COR-L47 (cell line): ENCODE results near the gene POMT1.
A peak's percentile ranks its signal among the peaks of the same experiment; 100 is the strongest.
"Not testable (repeated sequence)": the region's sequence is repeated elsewhere in the genome, so short reads cannot be mapped to it uniquely, and the experiment has no call there.

ENCODE experiments used
- DNase-seq: peaks from one replicate; lab custom pipeline; 2025; lab: John Stamatoyannopoulos, UW

POMT1 gene

DNA sequence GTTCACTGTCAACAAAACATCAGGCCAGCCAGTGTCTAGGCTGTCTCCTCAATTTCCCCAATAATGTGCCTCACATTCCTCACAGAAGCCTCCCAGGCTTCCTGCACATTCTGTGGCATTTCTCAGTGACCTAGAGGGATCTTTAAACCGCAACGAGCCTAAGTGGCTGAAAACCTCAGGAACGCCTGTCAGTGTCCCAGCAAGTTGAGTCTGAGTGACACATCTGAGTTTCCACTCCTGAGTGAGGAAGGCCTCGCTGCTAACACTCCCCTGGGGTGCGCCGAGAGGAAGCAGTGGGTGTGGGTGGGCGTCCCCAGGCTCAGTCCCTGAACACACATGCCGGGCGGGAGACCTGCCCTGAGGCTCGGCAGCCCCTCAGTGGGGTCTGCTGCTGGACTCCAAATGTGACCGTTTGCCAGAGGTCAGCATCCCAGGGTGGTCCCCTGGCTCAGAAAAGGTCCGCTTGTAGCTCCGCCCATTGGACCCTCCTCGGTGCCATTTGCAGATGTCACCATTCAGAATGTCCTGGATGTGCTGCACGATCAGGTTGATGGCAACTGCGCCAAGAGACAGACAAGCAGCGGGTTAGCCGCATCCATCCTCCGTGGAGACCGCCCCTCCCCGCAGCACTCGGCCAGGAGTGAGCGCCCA lies 22.1 kb downstream of the POMT1 start:
- no peak for DNase-seq

DNA sequence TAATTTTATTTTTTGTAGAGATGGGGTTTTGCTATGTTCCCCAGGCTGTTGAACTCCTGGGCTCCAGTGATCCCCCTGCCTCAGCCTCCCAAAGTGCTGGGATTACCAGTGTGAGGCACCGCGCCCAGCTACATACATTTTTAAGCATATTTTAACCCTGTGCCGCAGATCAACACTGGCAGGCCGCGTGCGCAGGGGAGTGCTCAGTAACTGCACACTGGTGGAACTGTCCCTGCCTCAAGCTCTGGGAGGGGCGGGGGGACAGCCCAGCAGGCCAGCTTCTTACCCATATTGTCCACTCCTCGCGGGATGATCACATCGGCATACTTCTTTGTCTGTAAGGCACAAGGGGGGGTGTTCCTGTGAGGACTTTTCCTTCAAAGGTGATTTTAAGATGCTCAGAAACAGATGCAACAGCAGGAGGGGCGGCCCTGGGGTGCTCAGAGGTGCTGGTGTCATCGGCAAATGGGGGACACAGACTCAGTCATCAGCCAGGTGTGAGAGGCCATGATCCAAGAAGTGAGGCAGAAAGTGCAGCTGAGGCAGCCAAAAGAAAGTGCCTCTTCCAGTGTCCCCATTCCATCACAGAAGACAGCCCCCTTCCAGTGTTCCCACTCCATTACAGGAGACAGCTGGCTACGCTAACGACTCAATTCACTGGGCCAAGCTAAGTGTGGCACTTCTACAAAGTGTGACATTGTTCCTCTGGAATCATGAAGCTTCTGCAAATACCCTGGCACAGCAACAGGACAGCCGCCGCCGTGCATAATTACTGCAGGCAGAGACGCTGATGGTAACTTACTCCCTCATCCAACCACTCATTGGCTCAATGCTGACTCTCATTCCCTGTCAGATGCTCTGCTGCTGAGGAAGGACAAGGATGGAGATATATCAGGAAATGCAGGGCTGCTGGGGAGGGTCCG lies 23.2 kb downstream of the POMT1 start:
- no peak for DNase-seq

DNA sequence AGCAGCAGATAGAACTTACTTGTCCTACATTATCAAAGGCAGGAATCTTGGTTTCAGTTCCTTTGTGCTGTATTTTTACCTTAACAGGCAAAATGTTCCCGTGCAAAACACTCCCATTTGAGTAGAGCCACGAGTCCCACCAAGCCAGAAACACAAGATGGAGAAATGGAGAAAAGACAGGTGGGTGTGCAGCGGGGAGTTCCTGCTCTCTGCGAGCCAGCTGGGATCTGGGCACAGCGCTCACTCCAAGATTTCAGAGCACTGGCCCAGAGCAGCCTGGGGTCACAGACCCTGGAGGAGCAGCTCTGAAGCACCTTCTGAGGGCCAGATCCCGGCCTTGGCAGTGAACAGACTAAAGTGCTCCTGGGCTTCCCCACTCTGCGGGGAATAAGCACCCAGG lies 25.5 kb downstream of the POMT1 start:
- no peak for DNase-seq

DNA sequence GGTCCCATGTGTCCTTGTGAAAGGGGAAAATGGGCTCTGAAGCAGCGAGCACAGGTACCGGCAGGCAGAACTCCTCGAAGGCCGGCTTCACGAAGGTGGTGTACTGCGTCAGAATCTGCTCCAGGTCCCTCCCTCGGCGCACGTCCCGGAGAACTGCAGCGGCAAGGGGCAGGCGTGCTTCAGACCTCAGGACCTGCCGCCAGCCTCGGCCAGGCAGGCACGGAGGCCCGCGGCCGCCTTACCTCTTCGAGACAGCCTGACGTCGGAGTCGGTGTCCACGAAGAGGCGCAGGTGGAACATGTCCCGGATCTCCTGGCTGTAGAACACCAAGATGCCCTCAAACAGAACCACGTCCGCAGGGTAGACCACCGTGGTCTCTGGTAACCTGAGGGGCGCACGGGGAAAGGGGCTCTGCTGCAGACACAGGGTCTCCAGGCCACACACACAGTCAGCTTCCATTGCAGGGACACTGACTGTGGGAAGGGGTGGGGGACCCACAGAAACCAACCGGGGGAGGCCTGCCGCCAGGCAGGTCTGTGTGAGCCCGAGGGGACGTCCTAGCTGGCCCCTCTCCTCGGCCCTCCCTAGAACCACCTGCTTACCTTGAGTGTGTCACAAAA lies 26.3 kb downstream of the POMT1 start:
- DNase-seq = no peak

DNA sequence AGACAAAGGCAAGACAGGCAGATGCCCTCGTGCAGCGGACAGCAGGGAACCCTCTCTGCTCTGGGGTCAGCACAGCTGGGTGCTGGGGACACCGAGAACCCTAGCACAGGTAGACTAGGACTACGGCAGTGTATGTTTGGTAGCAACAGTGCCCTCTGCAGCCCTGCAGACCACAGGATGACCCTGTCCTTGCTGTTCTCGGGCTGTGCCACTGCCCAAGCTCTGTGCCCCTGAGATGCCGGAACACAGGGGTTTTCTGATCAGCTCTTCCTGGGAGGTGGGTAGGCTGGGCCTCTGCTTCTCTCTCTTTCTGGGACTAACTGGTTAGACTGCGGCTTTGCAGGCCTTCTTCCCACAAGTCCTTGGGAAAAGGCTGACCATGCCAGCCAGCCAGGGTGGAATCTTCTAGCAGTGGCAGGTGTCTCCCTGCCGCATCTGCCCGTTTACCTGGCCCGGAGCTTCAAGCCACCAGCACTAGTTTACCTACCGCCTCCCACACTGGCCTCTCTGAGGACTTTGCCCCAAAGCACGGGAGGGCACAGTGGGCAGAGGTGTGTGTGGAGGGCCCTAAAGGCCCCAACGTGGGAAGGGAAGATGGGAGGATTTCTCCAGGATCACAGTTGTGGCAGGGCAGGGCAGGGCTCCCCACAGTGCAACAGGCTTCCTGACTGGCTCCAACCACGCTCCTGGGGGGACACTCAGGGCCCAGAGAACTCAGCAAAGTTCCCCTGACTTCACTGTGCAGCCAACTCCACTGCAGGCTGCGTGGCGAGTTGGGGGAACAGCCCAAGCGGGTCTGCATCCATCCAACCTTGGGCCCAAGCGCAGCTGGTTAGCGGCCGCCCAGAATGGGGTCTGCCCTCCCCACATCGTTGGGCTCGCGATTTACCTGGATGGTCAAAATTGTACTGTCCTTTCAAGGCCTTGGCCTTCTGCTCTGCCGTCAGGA lies 27.2 kb downstream of the POMT1 start:
- DNase-seq = no peak

DNA sequence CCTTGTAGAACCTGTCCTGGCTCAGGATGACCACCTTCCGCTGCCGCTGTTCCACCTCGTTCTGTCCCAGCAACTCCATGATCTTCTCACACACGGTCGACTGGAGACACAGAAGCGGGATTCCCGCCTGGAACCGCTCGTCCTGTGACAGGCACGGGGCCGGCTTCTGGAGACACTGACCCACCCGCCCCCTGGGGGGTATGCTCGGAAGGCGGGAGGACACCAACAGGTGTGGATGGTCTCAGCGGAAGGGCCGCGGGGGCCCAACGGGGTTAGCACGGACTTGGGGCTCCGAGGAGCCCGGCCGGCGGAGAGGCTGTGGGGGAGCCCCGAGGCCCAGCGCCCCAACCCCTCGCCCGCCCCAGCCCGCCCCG lies 27.8 kb downstream of the POMT1 start:
- peak; percentile 13 for DNase-seq

DNA sequence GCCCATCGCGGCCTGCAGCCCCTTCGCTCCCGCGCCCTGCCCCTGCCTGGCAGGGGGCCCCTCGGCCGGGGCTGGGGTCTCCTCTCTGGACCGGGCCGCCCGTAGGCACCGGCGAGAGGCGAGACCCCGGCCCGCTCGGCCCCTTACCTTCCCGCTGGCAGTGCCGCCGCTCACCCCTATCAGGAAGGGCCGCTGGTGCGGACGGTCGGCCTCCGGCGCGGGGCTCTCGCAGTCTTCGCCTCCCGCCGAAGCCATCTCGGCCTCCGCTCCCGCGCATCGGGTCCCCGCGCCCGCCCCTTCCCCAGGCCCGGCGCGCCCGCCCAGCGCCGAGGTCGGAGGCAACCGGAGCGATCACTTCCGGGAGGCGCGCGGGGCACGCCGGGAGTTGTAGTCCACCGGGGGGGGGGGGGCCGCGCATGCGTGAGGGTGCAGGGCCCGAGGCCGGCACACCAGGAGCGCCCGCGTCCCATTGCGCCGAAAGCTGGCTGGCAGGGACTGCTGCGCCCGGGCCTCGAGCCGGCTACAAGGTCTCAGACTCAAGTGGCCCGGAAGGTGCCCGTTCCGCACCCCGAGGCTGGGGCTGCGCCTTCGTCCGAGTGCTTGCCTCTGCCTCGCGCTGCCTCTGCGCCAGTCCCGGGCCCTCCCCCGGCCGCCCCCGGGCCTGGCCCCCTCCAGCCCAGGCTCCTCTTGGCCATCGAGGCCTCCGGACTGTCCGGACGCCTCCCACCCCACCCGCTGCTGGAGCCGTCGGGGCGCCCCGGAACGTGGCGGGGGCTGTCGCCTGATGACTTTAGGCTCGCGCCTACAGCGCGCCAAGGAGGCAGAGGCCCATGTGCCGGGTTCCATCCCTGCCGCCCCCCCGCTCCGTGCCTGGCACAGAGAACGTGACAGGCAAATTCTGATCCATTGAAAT lies 28.5 kb downstream of the POMT1 start, which contains the start of gene UCK1:
Gene UCK1 (minus strand): TSS at position 344 of the 913 bp plus-strand sequence. CDS start 89 bp downstream, at position 255.
- DNase-seq = peak; percentile 82

DNA sequence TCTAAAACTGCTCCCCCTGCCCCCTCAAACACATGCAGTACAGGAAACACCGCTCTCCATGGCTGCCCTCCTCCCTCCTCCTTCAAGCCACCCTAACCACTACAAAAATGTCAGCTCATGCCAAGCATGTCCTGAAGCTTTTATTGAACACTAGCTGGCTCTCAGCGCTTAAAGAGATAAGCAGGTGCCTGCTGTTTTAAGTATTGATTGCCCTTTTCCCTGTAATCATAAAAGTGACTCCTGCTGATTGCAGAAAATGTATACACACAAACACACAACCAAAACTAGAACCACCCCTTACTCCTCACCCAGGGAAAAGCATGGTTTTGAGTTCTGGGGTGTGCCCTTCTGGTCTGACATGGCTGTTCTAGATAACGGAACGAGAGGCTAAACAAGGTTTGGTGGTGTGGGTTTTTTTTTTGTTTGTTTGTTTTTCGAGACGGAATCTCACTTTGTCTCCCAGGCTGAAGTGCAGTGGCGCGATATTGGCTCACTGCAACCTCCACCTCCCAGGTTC lies 32.1 kb downstream of the POMT1 start:
- DNase-seq = peak; percentile 26

DNA sequence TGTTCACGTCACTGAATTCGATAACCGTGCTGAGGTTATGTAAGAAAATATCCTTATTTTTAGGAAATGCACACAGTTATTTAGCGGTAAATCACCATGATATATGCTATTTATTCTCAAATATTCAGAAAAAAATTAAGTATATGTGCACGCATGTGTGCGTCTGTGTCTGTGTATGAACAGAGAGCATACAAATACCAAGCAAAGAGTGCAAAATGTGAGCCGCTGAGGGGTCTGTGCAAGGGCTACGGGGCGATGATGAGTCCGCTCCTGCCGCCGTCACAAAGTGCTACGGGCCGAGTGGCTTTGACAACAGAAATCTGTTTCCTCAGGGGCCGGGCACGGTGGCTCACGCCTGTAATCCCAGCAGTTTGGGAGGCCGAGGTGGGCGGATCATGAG lies 35.2 kb downstream of the POMT1 start:
- no peak for DNase-seq

DNA sequence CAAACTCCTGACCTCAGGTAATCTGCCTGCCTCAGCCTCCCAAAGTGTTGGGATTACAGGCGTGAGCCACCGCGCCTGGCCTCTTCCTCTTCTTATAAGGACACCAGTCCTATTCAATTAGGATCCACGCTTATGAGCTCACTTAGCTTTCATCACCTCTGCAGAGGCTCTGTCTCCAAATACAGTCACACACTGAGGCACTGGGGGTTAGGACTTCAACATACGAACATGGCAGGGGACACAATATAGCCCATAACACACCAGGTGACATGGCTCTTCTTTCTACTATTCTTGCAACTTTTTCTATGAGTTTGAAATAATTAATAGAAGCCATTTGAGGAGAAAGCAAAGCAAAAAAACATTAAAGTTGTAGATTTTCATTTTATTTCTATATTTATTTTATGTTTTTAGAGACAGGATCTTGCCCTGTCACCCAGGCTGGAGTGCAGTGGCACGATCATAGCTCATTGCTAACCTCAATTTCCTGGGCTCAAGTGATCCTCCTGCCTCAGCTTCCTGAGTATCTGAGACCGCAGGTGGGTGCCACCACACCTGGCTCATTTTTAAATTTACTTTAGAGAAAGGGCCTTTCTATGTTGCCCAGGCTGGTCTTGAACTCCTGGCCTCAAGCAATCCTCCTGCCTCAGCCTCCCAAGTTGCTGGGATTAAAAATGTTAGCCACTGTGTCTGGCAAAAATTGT lies 36.7 kb downstream of the POMT1 start:
- DNase-seq = no peak

DNA sequence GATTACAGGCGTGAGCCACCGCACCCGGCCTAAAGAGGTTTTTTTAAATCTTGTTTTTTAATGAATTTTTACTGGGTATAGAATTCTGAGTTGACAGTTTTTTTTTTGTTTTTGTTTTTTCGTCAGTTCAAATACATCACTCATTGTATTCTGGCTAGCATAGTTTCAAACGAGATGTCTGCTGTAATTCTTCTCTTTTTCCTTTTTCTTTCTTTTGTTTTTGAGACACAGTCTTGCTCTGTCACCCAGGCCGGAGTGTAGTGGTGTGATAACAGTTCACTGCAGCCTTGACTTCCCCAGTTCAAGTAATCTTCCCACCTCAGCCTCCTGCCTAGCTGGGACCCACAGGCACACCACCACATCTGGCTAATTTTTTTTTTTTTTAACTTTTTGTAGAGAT lies 40.4 kb downstream of the POMT1 start:
- no peak for DNase-seq

DNA sequence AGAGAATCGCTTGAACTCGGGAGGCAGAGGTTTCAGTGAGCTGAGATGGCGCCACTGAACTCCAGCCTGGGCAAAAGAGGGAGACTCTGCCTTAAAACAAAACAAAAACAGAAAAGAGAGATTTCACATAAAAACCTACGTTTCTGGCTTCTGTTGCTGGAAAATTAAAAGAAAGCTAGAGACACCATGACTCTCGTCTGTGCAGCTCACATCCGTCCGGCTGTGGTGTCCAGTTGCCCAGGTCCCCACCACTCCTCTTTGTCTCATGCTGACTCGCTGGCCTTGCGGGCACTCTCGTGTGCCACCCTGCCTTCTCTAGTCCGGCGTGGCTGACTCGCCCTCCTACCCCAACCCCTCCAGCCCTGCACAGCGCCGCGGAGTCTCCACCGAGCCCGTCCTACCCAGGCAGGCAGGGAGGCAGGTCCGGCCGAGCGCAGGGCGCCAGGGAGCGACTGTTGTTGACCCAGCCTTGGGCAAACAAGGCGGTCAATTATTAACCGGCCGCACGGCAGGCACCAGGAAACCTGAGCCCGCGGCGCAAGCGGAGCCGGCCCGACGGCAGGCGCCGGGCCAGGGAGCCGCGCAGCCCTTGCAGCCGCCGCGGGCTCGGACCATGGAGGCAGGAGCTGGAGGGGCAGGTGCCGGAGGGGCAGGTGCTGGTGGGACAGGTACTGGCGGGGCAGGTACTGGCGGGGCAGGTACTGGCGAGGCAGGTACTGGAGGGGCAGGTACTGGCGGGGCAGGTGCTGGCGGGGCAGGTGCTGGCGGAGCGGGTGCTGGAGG lies 42.5 kb downstream of the POMT1 start, which contains the start of gene PRRT1B:
Gene PRRT1B (plus strand): TSS at position 521 of the 783 bp plus-strand sequence. CDS start 93 bp downstream, at position 614.
- peak; percentile 60 for DNase-seq

DNA sequence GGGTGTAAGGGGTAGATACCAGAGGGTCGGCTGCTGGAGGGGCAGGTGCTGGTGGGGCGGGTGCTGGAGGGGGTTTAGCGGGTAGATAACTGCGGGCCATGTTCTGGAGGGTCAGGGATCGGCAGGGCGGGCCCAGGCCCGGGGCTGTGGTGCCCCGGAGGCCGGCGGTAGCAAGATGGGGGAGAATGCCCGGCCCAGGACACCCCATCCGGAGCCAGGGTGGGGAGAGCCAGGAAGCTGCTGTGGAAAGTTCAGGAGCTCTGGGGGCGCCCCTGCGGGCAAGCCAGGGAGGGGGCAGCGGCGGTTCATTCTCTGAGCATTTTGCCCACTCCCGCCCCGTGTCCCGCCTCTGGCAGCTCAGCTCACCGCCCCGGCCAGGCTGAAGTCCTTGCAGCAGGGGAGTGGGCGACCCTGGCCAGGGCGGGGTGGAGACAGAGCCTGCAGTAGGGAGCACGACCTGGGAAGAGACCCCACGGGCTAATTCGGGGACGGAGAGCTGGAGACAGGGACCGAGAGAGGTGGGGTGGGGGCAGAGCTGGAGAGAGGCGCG lies 43.1 kb downstream of the POMT1 start:
- no peak for DNase-seq

DNA sequence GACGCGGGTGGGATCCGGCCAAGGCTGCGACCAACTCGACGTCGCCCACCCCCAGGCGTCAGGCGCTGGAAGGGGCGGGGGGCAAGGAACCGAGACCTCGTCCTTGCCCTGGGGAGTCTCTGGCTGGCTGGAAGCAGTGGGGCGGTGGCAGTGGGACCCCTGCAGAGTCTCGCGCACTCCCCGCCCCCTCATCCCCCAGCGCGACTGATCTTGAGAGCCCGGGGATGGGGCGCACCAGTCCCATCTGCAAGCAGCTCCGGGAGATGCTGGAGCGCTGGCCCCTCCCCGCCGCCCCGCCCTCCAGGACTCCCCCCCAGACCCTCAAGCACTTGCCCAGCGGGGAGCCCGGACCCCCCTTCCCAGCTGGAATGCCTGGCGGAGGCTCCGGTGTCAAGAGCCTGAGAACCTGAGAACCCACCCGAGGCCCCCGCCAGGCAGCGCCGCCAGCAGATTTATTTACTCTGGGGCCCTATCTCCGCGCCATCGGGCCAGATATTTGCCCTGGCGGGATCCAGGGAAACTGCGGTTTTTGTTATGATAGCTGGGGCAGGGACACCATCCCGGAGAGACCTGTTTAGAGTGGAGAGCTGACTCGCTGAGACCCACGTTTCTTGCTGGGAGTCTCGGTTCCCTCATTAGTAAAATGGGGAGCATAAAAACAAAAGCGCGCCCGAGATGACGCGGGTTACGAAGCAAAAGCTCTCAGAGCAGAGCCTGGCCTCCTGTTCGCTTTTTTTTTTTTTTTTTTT lies 43.8 kb downstream of the POMT1 start:
- no peak for DNase-seq

DNA sequence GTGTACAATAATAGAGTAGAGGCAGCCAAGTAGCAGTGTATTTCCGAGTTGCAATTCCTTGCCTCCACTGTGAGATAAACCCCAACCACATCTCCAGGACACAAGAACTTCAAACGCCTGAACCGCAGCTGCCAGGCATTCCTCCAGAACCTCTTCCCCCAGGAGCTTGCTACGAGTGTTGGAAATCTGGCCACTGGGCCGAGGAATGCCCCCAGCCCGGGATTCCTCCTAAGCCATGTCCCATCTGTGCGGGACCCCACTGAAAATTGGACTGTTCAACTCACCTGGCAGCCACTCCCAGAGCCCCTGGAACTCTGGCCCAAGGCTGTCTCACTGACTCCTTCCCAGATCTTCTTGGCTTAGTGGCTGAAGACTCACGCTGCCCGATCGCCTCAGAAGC lies 46.5 kb downstream of the POMT1 start:
- not testable (repeated sequence) for DNase-seq

DNA sequence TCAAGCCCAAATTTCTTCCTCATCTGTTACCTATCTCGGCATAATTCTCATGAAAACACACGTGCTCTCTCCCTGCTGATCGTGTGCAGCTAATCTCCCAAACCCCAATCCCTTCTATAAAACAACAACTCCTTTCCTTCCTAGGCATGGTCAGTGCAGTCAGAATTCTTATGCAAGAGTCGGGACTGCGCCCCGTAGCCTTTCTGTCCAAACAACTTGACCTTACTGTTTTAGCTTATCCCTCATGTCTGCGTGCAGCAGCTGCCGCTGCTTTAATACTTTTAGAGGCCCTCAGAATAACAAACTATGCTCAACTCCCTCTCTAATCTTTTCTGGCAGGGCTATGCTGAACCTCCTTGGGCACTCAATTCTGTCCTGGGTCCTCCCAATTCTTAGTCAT lies 47.7 kb downstream of the POMT1 start:
- not testable (repeated sequence) for DNase-seq

DNA sequence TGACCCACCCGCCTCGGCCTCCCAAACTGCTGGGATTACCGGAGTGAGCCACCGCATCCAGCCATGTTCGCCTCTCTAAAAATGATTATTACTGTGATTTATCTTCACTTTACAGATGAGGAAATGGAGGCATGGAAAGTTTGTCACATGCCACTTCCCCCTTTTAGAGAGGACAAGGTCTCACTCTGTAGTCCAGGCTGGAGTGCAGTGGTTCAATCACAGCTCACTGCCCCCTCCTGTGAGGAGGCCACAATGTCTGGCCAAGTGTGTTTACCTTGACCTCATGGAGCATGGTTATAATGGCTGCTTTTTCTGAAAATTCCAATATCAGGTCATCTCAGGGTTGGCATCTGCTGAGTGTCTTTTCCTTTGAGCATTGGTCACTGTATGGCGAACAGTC lies 49.3 kb downstream of the POMT1 start:
- no peak for DNase-seq
